IPS-18a (cell line): ENCODE results near the gene BLTP3B.

Source experiments
- H3K27ac ChIP-seq: one replicate; pipeline ENCODE4 v1.5.1; 2013; ENCODE audit warnings: low read length
- H3K27me3 ChIP-seq: one replicate; pipeline ENCODE4 v1.6.1; 2013; ENCODE audit warnings: mild to moderate bottlenecking, low read length; ENCODE audit not compliant: control insufficient read depth, insufficient read depth
- H3K36me3 ChIP-seq: one replicate; pipeline ENCODE4 v1.6.1; 2013; ENCODE audit warnings: low read depth, low read length; ENCODE audit not compliant: control insufficient read depth
- H3K4me1 ChIP-seq: one replicate; pipeline ENCODE4 v1.6.1; 2013; ENCODE audit warnings: low read depth, low read length; ENCODE audit not compliant: control insufficient read depth
- H3K4me3 ChIP-seq: one replicate; pipeline ENCODE4 v1.5.1; 2013; ENCODE audit warnings: low read length
- H3K9ac ChIP-seq: one replicate; pipeline ENCODE4 v1.6.1; 2013; ENCODE audit warnings: mild to moderate bottlenecking, low read length, moderate library complexity
- H3K9me3 ChIP-seq: one replicate; pipeline ENCODE4 v1.6.1; 2013; ENCODE audit warnings: low read depth, low read length; ENCODE audit not compliant: control insufficient read depth

BLTP3B gene

GRCh38 chr12:100157427-100157821 is 14.8 kb upstream of the BLTP3B start:
- Histone ChIP-seq H3K36me3 (no peaks in the 10 kb centered on the region), H3K4me3 (no peak overlapping the region), H3K9me3 (no peaks in the 10 kb centered on the region), H3K9ac (no peak overlapping the region), H3K27ac (no peak overlapping the region), H3K27me3 (no peaks in the 10 kb centered on the region), H3K4me1 (peaks cover 23% of the 10 kb centered on the region)

GRCh38 chr12:100156731-100157426 is 14.2 kb upstream of the BLTP3B start:
- Histone ChIP-seq H3K4me3 (no peak overlapping the region), H3K36me3 (no peaks in the 10 kb centered on the region), H3K9ac (no peak overlapping the region), H3K9me3 (no peaks in the 10 kb centered on the region), H3K27me3 (no peaks in the 10 kb centered on the region), H3K4me1 (peaks cover 28% of the 10 kb centered on the region), H3K27ac (no peak overlapping the region)

DNA sequence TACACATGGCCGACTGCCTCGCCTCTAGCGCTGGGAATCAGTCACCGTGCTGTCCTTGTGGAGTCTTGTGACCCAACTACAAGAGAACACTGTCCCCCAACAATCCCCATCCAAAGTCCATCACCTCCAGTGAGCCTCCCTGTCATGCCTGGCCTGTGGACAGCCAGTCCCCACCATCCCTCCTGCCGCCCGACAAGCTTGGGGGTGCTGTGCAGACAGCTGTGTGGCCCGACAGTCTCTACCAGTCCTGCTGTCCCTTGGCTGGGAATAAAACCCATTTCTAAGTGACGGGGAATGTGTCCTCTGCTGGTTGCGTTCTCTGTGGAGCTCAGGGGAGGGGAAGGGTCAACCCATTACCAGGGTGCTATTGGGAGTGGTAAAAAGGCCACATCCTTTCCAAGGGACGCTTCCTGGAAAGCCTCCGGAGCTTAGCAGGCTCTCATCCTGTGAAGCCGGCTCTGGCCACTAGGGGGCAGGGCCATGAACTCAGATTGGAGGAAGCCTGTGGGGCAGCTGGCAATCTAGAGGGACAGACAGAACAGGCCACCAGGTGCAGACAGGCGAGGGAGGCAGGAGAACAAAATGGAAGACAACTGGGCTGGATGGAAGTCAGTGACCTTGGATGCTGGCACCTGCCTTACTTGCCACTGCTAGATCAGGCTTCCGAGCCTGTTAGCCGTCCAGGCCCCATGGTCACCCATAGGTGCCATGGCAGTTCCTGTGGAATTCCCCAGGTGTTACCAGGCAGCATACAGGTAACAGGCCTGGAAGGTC is 12.0 kb upstream of the BLTP3B start:
- no peak overlapping the region for H3K9ac ChIP-seq

GRCh38 chr12:100153131-100153530 is 10.5 kb upstream of the BLTP3B start:
- Histone ChIP-seq H3K4me1 (peaks cover 13% of the 10 kb centered on the region), H3K27me3 (no peaks in the 10 kb centered on the region), H3K4me3 (no peak overlapping the region), H3K9me3 (no peaks in the 10 kb centered on the region), H3K36me3 (no peaks in the 10 kb centered on the region), H3K9ac (no peak overlapping the region), H3K27ac (no peak overlapping the region)

More for the DNA sequence above, 12.0 kb upstream of the BLTP3B start:
- no peaks in the 10 kb centered on the region for H3K27me3 ChIP-seq
- H3K27ac ChIP-seq: no peak overlapping the region
- no peaks in the 10 kb centered on the region for H3K9me3 ChIP-seq
- H3K4me3 ChIP-seq: no peak overlapping the region
- no peaks in the 10 kb centered on the region for H3K36me3 ChIP-seq
- peaks cover 26% of the 10 kb centered on the region for H3K4me1 ChIP-seq

GRCh38 chr12:100151769-100152168 is 9.1 kb upstream of the BLTP3B start:
- no peaks in the 10 kb centered on the region for H3K27me3 ChIP-seq
- no peaks in the 10 kb centered on the region for H3K9me3 ChIP-seq
- no peaks in the 10 kb centered on the region for H3K36me3 ChIP-seq
- no peak overlapping the region for H3K27ac ChIP-seq
- H3K4me1 ChIP-seq: peaks cover 16% of the 10 kb centered on the region
- H3K4me3 ChIP-seq: no peak overlapping the region
- no peak overlapping the region for H3K9ac ChIP-seq

- Histone ChIP-seq H3K27me3 (no peaks in the 10 kb centered on the region), H3K27ac (no peak overlapping the region), H3K4me1 (peaks cover 8% of the 10 kb centered on the region), H3K36me3 (no peaks in the 10 kb centered on the region), H3K9me3 (no peaks in the 10 kb centered on the region), H3K9ac (no peak overlapping the region), H3K4me3 (no peak overlapping the region)
Observed at GRCh38 chr12:100146252-100146651, 3.6 kb upstream of the BLTP3B start.

GRCh38 chr12:100145643-100146042 is 3.0 kb upstream of the BLTP3B start:
- H3K4me3 ChIP-seq: no peak overlapping the region
- H3K4me1 ChIP-seq: peaks cover 8% of the 10 kb centered on the region
- no peaks in the 10 kb centered on the region for H3K27me3 ChIP-seq
- no peak overlapping the region for H3K9ac ChIP-seq
- no peaks in the 10 kb centered on the region for H3K9me3 ChIP-seq
- no peak overlapping the region for H3K27ac ChIP-seq
- H3K36me3 ChIP-seq: no peaks in the 10 kb centered on the region

- Histone ChIP-seq H3K27me3 (no peaks in the 10 kb centered on the region), H3K4me1 (peaks cover 12% of the 10 kb centered on the region), H3K9ac (peak overlapping the region; percentile 94), H3K4me3 (peak overlapping the region; percentile 91), H3K36me3 (no peaks in the 10 kb centered on the region), H3K9me3 (no peaks in the 10 kb centered on the region), H3K27ac (peak overlapping the region; percentile 72)
Observed at GRCh38 chr12:100141998-100142850, 450 bp downstream of the BLTP3B start.

DNA sequence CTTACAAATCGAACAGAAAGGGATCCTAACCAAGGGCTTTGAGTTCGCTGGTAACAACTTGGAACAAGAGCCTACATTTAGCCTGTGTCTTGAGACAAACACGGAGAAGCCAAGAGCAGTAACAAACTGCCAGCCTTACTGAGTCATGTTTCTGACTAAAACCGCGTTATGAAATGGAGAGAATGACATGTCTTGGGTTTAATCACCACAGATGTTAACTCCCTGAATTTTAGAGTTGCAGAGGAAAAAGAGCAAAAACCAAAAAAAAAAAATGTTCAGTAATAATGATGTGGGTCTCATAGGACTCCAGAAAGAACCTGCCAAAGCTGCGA is 1.0 kb downstream of the BLTP3B start:
- peak overlapping the region; percentile 91 for H3K4me3 ChIP-seq
- H3K36me3 ChIP-seq: no peaks in the 10 kb centered on the region
- no peaks in the 10 kb centered on the region for H3K27me3 ChIP-seq
- no peak overlapping the region for H3K27ac ChIP-seq
- H3K9ac ChIP-seq: peak overlapping the region; percentile 94
- peaks cover 8% of the 10 kb centered on the region for H3K4me1 ChIP-seq
- H3K9me3 ChIP-seq: no peaks in the 10 kb centered on the region

DNA sequence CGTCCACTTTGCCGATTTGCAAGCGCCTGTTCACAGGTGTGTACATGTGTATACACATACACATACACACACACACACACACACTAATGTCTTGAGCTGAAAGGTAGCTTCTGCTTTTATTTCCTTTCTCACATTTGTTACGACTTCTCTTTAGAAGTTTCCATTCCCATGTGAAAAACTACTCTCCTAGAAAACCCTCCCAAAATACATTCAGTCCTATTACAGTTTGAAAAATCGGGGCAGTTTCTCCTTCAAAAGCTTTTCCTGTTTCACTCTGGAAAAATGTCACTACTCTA is 3.9 kb downstream of the BLTP3B start:
- Histone ChIP-seq H3K27ac (no peak overlapping the region), H3K9me3 (no peaks in the 10 kb centered on the region), H3K27me3 (no peaks in the 10 kb centered on the region), H3K4me3 (no peak overlapping the region), H3K36me3 (no peaks in the 10 kb centered on the region), H3K9ac (no peak overlapping the region), H3K4me1 (peaks cover 6% of the 10 kb centered on the region)

GRCh38 chr12:100138048-100138802 is 4.4 kb downstream of the BLTP3B start:
- no peak overlapping the region for H3K27ac ChIP-seq

More at GRCh38 chr12:100138048-100138802, 4.4 kb downstream of the BLTP3B start:
- Histone ChIP-seq H3K36me3 (no peaks in the 10 kb centered on the region), H3K9me3 (no peaks in the 10 kb centered on the region), H3K27me3 (no peaks in the 10 kb centered on the region), H3K4me3 (no peak overlapping the region), H3K4me1 (peaks cover 6% of the 10 kb centered on the region), H3K9ac (no peak overlapping the region)
